OCI-LY1 (cell line): ENCODE results near the gene MAD1L1.

Experiments
- H2AFZ ChIP-seq: fragments of 200-600 bp; sonication (generic), shearing (Covaris generic); 2 replicates; pipeline ENCODE4 v1.6.0; 2014; ENCODE audit warnings: antibody characterized with exemption, mild to moderate bottlenecking, low read length
- H3F3A ChIP-seq: fragments of 200-600 bp; sonication (generic), shearing (Covaris generic); 2 replicates; pipeline ENCODE4 v1.6.0; 2014; ENCODE audit warnings: mild to moderate bottlenecking, antibody characterized with exemption, low read length, moderate library complexity; ENCODE audit not compliant: insufficient read depth
- H3K27ac ChIP-seq: fragments of 200-600 bp; sonication (generic); 2 replicates; pipeline ENCODE4 v1.5.1; 2014; ENCODE audit warnings: low read length, mixed run types, mild to moderate bottlenecking, low read depth; ENCODE audit not compliant: poor library complexity, severe bottlenecking
- H3K27me3 ChIP-seq: fragments of 200-600 bp; sonication (generic); 2 replicates; pipeline ENCODE4 v1.6.0; 2014; ENCODE audit warnings: antibody characterized with exemption, mild to moderate bottlenecking, low read length, moderate library complexity; ENCODE audit not compliant: insufficient read depth
- H3K36me3 ChIP-seq: fragments of 200-600 bp; sonication (generic); 2 replicates; pipeline ENCODE4 v1.6.1; 2014; ENCODE audit warnings: mild to moderate bottlenecking, antibody characterized with exemption, low read length, moderate library complexity, mixed read lengths; ENCODE audit not compliant: insufficient read depth
- H3K4me1 ChIP-seq: fragments of 200-600 bp; sonication (generic); 2 replicates; pipeline ENCODE4 v1.5.1; 2014; ENCODE audit warnings: mild to moderate bottlenecking, low read length, moderate library complexity; ENCODE audit not compliant: insufficient read depth, severe bottlenecking
- H3K4me2 ChIP-seq: fragments of 200-600 bp; sonication (generic), shearing (Covaris generic); 2 replicates; pipeline ENCODE4 v1.6.1; 2014; ENCODE audit warnings: low read length
- H3K4me3 ChIP-seq: fragments of 200-600 bp; sonication (generic); 2 replicates; pipeline ENCODE4 v1.5.1; 2014; ENCODE audit warnings: low read length, low read depth, mild to moderate bottlenecking, mixed read lengths; ENCODE audit not compliant: poor library complexity, severe bottlenecking
- H3K79me2 ChIP-seq: fragments of 200-600 bp; shearing (Covaris generic); 2 replicates; pipeline ENCODE4 v1.6.1; 2016; ENCODE audit warnings: mixed run types, low read length, mixed read lengths; ENCODE audit not compliant: insufficient read depth
- H3K9ac ChIP-seq: fragments of 200-600 bp; sonication (generic), shearing (Covaris generic); 2 replicates; pipeline ENCODE4 v1.6.1; 2014; ENCODE audit warnings: mild to moderate bottlenecking, low read length, mixed read lengths
- H3K9me2 ChIP-seq: fragments of 200-600 bp; sonication (generic), shearing (Covaris generic); 2 replicates; pipeline ENCODE4 v1.6.1; 2014; ENCODE audit warnings: low read depth, mild to moderate bottlenecking, low read length, mixed read lengths
- H3K9me3 ChIP-seq: fragments of 200-600 bp; shearing (Covaris generic); 2 replicates; pipeline ENCODE4 v1.6.1; 2014; ENCODE audit warnings: low read length, mixed read lengths
- H4K20me1 ChIP-seq: fragments of 200-600 bp; sonication (generic), shearing (Covaris generic); 2 replicates; pipeline ENCODE4 v1.6.0; 2016; ENCODE audit warnings: mild to moderate bottlenecking, low read length; ENCODE audit not compliant: insufficient read depth
- EZH2 ChIP-seq: fragments of 200-600 bp; sonication (generic), shearing (Covaris generic); IDR thresholded peaks from 2 replicates; pipeline ENCODE4 v1.8.0; 2017; ENCODE audit warnings: borderline replicate concordance, mixed run types, mild to moderate bottlenecking, antibody characterized with exemption, low read length, moderate library complexity, mixed read lengths
- TF ChIP-seq, protein P1 (sequence below): fragments of 200-600 bp; sonication (generic), shearing (Covaris generic); IDR thresholded peaks from 2 replicates; pipeline ENCODE4 v1.5.1; 2017; ENCODE audit warnings: mild to moderate bottlenecking, antibody characterized with exemption, low read length, moderate library complexity, mixed read lengths

MAD1L1 gene

DNA sequence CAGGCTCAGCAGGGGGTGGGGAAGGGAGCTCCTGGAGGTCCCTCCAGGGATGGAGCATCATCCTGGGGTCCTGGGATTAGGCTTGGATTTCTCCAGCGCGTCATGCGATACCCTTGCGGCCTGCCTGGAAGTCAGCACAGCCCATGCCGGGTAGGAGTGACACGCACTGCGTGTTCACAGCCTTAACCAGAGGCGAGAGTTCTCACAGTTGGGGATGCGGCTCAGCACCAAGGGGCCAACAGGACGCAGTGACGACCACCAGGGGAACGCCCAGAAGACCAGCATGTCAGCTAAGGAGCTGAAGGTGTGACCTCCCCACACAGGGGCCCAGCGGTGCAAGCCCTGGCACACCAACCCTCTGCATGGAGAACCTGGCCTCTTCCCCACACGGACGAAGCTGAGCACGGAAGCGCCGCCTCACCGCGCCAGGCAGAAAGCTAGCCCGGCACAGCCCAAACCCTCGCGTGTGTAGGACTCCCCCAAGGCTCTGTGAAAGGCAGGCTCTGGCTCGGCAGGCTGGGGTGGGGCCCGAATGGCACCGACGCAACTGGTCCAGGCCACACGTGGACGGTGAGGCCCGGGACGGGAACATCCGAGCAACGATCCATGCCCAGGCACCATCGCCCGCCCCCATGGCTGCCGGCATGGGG lies 364.1 kb downstream of the MAD1L1 start:
- H3K9me2 ChIP-seq: no peaks in the 10 kb centered on the region
- no peaks in the 10 kb centered on the region for H3K4me1 ChIP-seq
- no peaks in the 10 kb centered on the region for H3K79me2 ChIP-seq
- no peak overlapping the region for H3K4me2 ChIP-seq
- H3K27ac ChIP-seq: no peak overlapping the region
- H2AFZ ChIP-seq: no peak overlapping the region
- H3K9me3 ChIP-seq: 0 out of 2 replicates have a peak, but pooled peaks cover 2% of the 10 kb centered on the region
- H3F3A ChIP-seq: no peaks in the 10 kb centered on the region
- no peak for TF ChIP-seq EZH2
- TF ChIP-seq, protein P1, sequence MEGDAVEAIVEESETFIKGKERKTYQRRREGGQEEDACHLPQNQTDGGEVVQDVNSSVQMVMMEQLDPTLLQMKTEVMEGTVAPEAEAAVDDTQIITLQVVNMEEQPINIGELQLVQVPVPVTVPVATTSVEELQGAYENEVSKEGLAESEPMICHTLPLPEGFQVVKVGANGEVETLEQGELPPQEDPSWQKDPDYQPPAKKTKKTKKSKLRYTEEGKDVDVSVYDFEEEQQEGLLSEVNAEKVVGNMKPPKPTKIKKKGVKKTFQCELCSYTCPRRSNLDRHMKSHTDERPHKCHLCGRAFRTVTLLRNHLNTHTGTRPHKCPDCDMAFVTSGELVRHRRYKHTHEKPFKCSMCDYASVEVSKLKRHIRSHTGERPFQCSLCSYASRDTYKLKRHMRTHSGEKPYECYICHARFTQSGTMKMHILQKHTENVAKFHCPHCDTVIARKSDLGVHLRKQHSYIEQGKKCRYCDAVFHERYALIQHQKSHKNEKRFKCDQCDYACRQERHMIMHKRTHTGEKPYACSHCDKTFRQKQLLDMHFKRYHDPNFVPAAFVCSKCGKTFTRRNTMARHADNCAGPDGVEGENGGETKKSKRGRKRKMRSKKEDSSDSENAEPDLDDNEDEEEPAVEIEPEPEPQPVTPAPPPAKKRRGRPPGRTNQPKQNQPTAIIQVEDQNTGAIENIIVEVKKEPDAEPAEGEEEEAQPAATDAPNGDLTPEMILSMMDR: no peak
- H3K36me3 ChIP-seq: peaks cover 12% of the 10 kb centered on the region
- H3K4me3 ChIP-seq: no peak overlapping the region
- H3K9ac ChIP-seq: no peak overlapping the region
- no peaks in the 10 kb centered on the region for H4K20me1 ChIP-seq
- no peaks in the 10 kb centered on the region for H3K27me3 ChIP-seq

DNA sequence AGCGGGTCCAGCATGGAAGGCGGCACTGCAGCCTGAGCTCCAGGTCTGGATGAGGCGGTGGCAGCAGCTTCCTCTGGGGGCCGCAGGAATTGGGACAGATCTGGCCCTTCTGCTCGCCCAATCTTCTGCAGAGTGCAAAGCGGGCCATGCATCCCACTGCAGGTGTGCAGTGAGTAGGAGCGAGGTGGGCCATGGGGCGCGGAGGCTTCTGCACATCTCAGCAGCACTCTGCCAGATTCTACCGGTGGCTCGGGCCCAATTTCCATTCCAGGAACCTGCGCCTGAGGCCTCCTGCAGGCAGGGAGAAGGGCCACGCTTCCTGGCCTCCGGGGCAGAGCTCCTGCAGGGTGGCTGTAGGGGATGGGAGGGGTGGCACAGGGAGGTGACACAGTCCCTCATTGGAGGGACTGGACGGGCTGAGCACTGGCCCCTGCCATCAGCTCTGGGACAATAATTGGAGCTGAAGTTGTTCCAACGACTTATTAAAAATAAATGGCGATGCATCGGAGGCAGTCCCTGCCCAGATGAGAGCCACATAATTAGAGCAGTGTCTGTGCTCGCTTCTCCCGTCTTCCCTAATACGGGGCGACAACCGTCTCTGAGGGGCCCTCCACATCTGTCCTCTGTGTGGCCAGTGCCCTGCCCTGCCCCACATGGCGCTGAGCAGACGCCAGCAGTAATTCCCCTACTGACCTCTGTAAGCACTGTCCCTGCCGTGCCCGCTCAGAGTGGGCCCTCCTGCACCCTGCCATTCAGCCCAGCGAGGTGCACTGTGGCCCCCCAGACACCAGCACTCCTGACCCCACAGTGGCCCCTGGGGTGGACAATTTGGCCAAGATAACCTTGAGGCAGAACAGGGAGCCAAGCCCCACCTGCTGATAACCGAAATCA lies 365.1 kb downstream of the MAD1L1 start:
- no peaks in the 10 kb centered on the region for H3K27me3 ChIP-seq
- H4K20me1 ChIP-seq: no peaks in the 10 kb centered on the region
- H3K27ac ChIP-seq: no peak overlapping the region
- no peaks in the 10 kb centered on the region for H3F3A ChIP-seq
- peaks cover 9% of the 10 kb centered on the region for H3K4me1 ChIP-seq
- TF ChIP-seq EZH2: no peak
- TF ChIP-seq, protein P1: no peak
- H3K4me2 ChIP-seq: no peak overlapping the region
- no peak overlapping the region for H2AFZ ChIP-seq
- no peaks in the 10 kb centered on the region for H3K9me2 ChIP-seq
- no peak overlapping the region for H3K9ac ChIP-seq
- H3K4me3 ChIP-seq: no peak overlapping the region
- 0 out of 2 replicates have a peak, but pooled peaks cover 2% of the 10 kb centered on the region for H3K9me3 ChIP-seq
- H3K79me2 ChIP-seq: no peaks in the 10 kb centered on the region
- peaks cover 6% of the 10 kb centered on the region for H3K36me3 ChIP-seq

DNA sequence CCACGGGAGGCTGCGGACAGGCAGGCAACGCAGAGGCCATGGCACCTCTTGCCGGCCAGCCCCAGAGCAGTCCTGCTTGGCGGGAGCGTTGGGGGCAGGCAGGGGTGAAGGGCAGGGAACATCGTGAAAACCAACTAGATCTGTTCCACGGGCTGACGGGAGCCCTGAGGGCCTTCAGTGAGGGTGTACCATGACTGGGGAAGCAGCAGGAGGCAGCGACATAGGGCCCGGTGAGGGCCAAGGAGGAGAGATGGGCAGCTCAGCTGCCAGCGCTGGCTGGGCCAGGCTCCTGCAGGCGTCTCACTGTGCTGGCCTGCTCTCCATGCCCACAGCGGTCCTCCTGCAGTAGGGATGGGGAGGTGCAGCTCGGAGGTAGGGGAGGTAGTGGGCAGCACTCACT lies 366.1 kb downstream of the MAD1L1 start:
- Histone ChIP-seq H3K4me3 (no peak overlapping the region), H3K4me1 (peaks cover 17% of the 10 kb centered on the region), H2AFZ (no peak overlapping the region), H3K9me2 (no peaks in the 10 kb centered on the region), H4K20me1 (no peaks in the 10 kb centered on the region), H3K27me3 (no peaks in the 10 kb centered on the region), H3K9me3 (no peaks in the 10 kb centered on the region), H3K9ac (no peak overlapping the region), H3K36me3 (no peaks in the 10 kb centered on the region; the same call in 1 of the 2 replicates), H3K4me2 (no peak overlapping the region), H3F3A (no peaks in the 10 kb centered on the region), H3K79me2 (no peaks in the 10 kb centered on the region), H3K27ac (no peak overlapping the region)
- no peak for TF ChIP-seq EZH2
- TF ChIP-seq, protein P1: no peak
